GM12874 (cell line): ENCODE data around the gene MTREX.

ENCODE experiments used
- TF ChIP-seq, protein P1 (sequence below): IDR thresholded peaks from 2 replicates; pipeline ENCODE4 v1.5.1; 2011; ENCODE audit warnings: low read depth, mild to moderate bottlenecking, control low read depth, low read length, moderate library complexity; ENCODE audit not compliant: insufficient read depth

MTREX gene

DNA sequence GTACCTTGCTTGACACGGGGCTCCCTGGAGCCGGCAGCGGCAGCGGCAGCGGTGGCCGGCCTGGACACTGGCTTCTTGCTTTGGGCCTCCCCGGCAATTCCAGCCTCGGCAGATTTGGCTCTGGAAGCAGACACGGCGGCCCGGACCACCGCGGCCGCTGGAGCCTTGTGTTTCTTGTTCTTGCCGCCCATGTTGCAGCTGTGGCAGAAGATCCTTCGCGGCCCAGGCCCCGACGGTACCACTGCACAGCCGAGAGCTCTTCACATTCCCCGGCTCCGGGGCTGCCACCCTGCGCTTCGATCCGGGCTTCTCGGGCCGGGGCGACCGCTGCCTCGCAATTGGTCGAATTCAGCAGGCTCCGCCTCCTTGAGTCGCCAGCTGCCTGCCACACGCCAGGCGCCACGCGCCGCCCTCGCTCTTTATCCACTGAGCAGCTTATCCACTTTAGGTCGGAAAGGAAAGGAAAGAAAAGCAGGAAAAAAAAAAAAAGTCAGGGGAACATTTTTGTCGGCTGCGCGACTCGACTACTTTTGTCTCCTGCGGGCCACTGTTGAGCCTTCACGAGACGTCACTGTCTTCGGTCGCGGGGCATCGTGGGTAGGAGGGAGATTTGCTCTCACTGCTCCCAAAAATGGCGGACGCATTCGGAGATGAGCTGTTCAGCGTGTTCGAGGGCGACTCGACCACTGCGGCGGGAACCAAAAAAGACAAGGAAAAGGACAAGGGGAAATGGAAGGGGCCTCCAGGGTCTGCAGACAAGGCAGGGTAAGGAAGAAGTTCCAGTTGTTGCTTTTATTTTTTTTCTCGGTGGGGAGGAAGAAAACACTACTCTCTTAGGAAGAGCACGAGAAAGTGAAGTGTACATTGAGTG lies at the start of gene MTREX, which contains the start of gene DHX29:
MTREX (plus strand) TSS at position 607 of the 871 bp plus-strand sequence; CDS start at position 632, 25 bp downstream.
DHX29 (minus strand) TSS at position 312 of the 871 bp plus-strand sequence; CDS start at position 191, 121 bp downstream.
- TF ChIP-seq, protein P1, sequence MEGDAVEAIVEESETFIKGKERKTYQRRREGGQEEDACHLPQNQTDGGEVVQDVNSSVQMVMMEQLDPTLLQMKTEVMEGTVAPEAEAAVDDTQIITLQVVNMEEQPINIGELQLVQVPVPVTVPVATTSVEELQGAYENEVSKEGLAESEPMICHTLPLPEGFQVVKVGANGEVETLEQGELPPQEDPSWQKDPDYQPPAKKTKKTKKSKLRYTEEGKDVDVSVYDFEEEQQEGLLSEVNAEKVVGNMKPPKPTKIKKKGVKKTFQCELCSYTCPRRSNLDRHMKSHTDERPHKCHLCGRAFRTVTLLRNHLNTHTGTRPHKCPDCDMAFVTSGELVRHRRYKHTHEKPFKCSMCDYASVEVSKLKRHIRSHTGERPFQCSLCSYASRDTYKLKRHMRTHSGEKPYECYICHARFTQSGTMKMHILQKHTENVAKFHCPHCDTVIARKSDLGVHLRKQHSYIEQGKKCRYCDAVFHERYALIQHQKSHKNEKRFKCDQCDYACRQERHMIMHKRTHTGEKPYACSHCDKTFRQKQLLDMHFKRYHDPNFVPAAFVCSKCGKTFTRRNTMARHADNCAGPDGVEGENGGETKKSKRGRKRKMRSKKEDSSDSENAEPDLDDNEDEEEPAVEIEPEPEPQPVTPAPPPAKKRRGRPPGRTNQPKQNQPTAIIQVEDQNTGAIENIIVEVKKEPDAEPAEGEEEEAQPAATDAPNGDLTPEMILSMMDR: no peak

DNA sequence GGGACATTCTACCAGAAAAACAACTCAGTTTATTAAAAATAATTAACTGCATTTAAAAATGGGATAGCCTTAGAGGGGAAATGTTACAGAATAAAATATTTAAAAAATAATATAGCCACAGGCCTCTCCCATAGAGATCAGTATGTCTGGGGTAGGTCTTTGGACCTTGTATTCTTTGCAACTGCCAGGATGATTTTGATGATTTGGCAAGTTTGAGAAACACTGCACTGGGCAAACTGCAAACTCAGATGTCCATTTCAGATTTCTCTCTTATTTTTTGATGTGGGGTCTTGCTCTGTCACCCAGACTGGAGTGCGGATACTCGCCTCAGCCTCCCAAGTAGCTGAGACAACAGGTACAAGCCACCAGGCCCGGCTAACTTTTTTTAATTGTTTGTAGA lies 49.5 kb upstream of the MTREX start:
- TF ChIP-seq, protein P1: no peak

DNA sequence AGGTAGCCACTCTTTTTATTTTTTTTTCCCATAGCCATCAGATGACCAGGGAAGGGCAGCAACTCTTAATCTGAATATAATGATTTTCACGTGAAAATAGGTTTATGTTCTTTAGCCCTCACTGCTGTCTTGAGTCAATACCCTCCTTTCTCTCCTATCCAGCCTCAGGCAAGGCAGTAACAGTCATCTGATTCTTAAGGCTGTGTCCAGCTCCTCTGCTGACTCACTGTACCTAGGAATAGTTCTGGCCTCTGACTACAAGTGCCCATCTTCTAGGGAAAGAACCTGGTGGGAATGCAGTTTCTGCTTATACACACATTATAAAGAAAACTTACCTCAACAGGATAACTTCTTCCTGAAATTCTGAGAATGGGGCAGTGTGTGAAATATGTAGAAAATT lies 31.0 kb upstream of the MTREX start:
- TF ChIP-seq, protein P1: no peak

DNA sequence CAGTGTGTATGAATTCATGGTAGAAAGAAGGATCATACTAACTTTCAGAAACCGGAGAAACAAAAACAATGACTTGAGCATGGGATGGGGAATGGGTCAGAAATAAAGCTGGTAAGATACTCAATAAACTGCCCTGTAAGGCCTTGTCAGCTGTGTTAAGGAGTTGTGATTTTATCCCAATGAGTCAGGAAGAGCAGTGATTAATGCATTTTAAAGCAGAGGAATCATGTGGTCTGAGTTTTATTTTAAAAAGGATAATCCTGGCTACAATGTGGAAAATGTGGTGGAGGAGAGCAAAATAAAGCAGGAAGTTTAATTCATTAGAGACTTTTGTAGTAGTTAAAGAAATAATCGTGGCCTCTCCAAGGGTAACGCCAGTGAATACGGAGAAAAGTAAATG lies 29.0 kb upstream of the MTREX start:
- TF ChIP-seq, protein P1: no peak

DNA sequence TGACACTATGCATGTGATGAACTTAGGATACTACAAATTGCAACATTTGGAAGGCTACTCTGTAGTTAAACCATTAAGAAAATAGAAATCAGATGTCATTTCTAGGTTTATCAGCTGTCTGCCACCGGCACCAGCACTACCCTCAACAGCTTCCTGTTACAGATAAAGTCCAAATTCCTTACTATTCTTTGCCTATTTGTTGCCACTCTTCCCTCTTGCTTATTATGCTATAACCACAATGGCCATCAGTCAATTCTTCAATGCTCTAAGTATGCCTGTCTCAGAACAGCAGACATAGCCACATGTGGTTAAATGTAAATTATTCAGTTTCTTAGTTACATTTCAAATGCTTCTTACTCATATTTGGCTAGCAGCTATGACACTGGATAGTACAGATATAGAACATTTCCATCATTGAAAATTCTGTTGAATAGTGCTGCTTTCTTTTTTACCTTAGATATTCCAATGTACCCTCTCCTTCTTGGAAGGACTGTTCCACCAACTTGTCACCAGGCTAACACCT lies 21.3 kb upstream of the MTREX start:
- TF ChIP-seq, protein P1: no peak

DNA sequence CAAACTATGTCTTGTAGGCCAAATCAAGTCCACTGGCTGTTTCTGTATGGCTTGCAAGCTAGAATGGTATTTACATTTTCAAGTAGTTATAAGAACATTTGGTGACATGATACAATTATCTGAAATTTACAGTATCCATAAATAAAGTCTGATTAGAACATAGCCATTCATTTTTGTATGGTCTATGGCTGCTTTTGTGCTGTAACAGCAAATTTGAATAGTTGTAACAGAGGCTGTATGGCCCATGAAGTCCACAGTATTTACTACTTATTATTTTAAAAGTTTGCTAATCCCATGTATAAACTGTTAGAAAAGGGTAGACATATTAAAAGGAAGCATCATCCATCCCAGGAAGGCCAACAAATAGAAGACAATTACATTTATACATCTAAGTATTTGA lies 18.0 kb upstream of the MTREX start:
- TF ChIP-seq, protein P1: no peak

DNA sequence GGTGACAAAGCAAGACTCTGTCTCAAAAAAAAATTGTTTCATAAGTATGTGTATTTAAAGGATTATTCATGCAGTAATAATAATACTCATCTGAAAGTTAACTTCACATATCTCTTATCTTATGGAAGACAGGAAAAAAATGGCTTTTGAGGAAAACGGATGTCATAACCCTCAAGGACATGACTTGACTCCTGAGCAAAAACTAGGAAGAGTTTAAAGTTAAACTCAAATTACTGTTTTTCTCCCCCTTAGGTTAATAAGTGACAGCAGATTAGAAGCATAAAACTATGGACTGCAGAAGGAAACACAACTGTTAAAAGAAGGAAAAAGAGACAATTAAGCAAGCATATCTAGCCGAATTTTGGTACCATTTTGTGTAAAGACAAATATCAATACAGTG lies 16.8 kb upstream of the MTREX start:
- TF ChIP-seq, protein P1: no peak
